NCI-H510A treated with DMSO at 0.1 percent for 48 hours (cell line): ENCODE results near the gene ASCC3.

Experiments
- DNase-seq: peaks from one replicate; lab custom pipeline; 2025; lab: John Stamatoyannopoulos, UW

ASCC3 gene

GRCh38 chr6:100464903-100465700 is 416.0 kb downstream of the ASCC3 start, which contains the start of gene SIM1:
Gene SIM1 (minus strand): TSS chr6:100464921. CDS start chr6:100463468, 1,453 bp downstream.
- no peak for DNase-seq

- no peak for DNase-seq
Observed at GRCh38 chr6:100464162-100464851, 416.8 kb downstream of the ASCC3 start.

GRCh38 chr6:100463630-100464161 is 417.4 kb downstream of the ASCC3 start:
- no peak for DNase-seq

- peak; percentile 15 for DNase-seq
Observed at GRCh38 chr6:100462706-100463629, 418.2 kb downstream of the ASCC3 start.

- DNase-seq = no peak
Observed at GRCh38 chr6:100461917-100462705, 419.0 kb downstream of the ASCC3 start.

GRCh38 chr6:100461278-100461916 is 419.7 kb downstream of the ASCC3 start:
- DNase-seq = peak; percentile 25

GRCh38 chr6:100460650-100461204 is 420.4 kb downstream of the ASCC3 start:
- no peak for DNase-seq

GRCh38 chr6:100459592-100460184 is 421.4 kb downstream of the ASCC3 start:
- DNase-seq = no peak

- no peak for DNase-seq
Observed at GRCh38 chr6:100458841-100459591, 422.1 kb downstream of the ASCC3 start.
